ENCODE results near the gene FAM32A. TPM values are rescaled to one million over a fixed set of nuclear protein-coding genes. Genes with fewer than 3 reads are reported as not detected.

Gene FAM32A
- total RNA-seq, 1 experiment from 2014 or later = 141 TPM

DNA sequence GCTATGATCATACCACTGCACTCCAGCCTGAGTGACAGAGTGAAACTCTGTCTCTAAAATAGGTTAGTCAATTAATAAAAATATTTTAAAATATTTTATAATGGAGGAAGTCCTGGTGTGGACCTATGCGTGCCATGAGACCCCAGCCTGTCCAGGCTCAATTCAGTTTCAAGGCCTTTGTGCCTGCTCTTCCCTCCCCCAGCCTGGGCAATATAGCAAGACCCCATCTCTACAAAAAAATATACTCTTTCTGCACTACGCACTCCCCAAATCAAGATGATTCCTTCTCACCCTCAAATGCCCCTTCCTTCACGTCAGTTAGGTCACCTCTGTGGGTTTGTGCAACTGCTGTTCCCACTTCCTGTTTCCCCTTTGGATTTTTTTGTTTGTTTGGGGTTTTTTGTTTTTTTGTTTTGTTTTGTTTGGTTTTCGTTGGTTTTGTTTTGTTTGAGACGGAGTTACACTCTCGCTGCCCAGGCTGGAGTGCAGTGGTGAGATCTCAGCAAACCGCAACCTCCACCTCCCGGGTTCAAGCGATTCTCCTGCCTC is 43.1 kb upstream of the FAM32A start:
- BruUV-seq (replicated peaks) = no TSS peak
- no peaks in the 10 kb centered on the region for H3F3A ChIP-seq (ENCODE audit: low read length, unreplicated experiment)
- CTCF ChIA-PET = no interaction called here

GRCh38 chr19:16143399-16144215 is 41.6 kb upstream of the FAM32A start, which contains the start of gene HSH2D:
TSS of gene HSH2D (plus strand) at chr19:16143685. CDS start at chr19:16148751, 5,066 bp downstream.
- POLR2A ChIA-PET (ENCODE audit: unreplicated experiment) = interaction anchor here (0.5 to 1.0 kb wide), 3 partner anchors 38 to 306 kb away, joined by 3 to 4 read pairs (median 3); no protein-coding TSS in a partner anchor
- ATAC-seq = peak; percentile 88
- peak within 1 kb of the TSS; percentile 89 for H3K9ac ChIP-seq (ENCODE audit: low read length)
- no peaks in the 10 kb centered on the region for H3K9me2 ChIP-seq (replicated peaks; ENCODE audit: low read length)
- H3K27me3 ChIP-seq (ENCODE audit: low read length) = no peaks in the 10 kb centered on the region
- H3K4me3 ChIP-seq (ENCODE audit: low read length) = peak within 1 kb of the TSS; percentile 60
- H3K4me2 ChIP-seq (ENCODE audit: low read length) = peak within 1 kb of the TSS; percentile 82
- H3K9me3 ChIP-seq (ENCODE audit: low read length) = no peaks in the 10 kb centered on the region
- no peaks in the 10 kb centered on the region for H4K20me1 ChIP-seq (ENCODE audit: low read length)
- TF ChIP-seq EZH2 (IDR thresholded peaks at IDR 0.05; ENCODE audit: low read length, unreplicated experiment) = no peak
- no peak for TF ChIP-seq EZH2phosphoT487 (IDR thresholded peaks at IDR 0.05; ENCODE audit: borderline replicate concordance, low read length)
- no peak for TF ChIP-seq CTCF (conservative IDR thresholded peaks at IDR 0.05; ENCODE audit: low read depth, low read length)
- DNase-seq = peak; percentile 93
- CTCF ChIA-PET = no interaction called here
- peaks cover 13% of the 10 kb centered on the region for H3K4me1 ChIP-seq (ENCODE audit: insufficient read depth, low read length)
- no peaks in the 10 kb centered on the region for H3K36me3 ChIP-seq (ENCODE audit: low read depth, low read length)
- H3K27ac ChIP-seq (ENCODE audit: low read length) = peak within 1 kb of the TSS; percentile 91
- no peaks in the 10 kb centered on the region for H3F3A ChIP-seq (ENCODE audit: low read length, unreplicated experiment)
- 0 out of 2 replicates have a peak within 1 kb of the TSS, but pooled peaks have one; percentile 14 for H2AFZ ChIP-seq (ENCODE audit: low read length)
- intact Hi-C loops (cut with micrococcal nuclease) = no loop called here
- H3K79me2 ChIP-seq (ENCODE audit: low read length) = peaks cover 7% of the 10 kb centered on the region
- BruUV-seq (replicated peaks) = TSS peak; percentile 78

More for the DNA sequence above, 43.1 kb upstream of the FAM32A start:
- Histone ChIP-seq H3K27ac (ENCODE audit: low read length) (no peak overlapping the region), H3K4me2 (ENCODE audit: low read length) (no peak overlapping the region), H3K9me3 (ENCODE audit: low read length) (no peaks in the 10 kb centered on the region), H3K9me2 (replicated peaks; ENCODE audit: low read length) (no peaks in the 10 kb centered on the region), H4K20me1 (ENCODE audit: low read length) (no peaks in the 10 kb centered on the region), H3K4me3 (ENCODE audit: low read length) (no peak overlapping the region), H3K27me3 (ENCODE audit: low read length) (no peaks in the 10 kb centered on the region), H3K79me2 (ENCODE audit: low read length) (peaks cover 7% of the 10 kb centered on the region), H3K9ac (ENCODE audit: low read length) (no peak overlapping the region), H2AFZ (ENCODE audit: low read length) (no peak overlapping the region), H3K36me3 (ENCODE audit: low read depth, low read length) (no peaks in the 10 kb centered on the region), H3K4me1 (ENCODE audit: insufficient read depth, low read length) (peaks cover 13% of the 10 kb centered on the region)
- no peak for ATAC-seq
- no peak for DNase-seq
- POLR2A ChIA-PET (ENCODE audit: unreplicated experiment) = no interaction called here
- TF ChIP-seq EZH2 (IDR thresholded peaks at IDR 0.05; ENCODE audit: low read length, unreplicated experiment) (no peak), EZH2phosphoT487 (IDR thresholded peaks at IDR 0.05; ENCODE audit: borderline replicate concordance, low read length) (no peak), CTCF (conservative IDR thresholded peaks at IDR 0.05; ENCODE audit: low read depth, low read length) (no peak)
- intact Hi-C loops (cut with micrococcal nuclease) = no loop called here

All from PC-3 (cell line).